ENCODE data around the gene ST3GAL3.

DNA sequence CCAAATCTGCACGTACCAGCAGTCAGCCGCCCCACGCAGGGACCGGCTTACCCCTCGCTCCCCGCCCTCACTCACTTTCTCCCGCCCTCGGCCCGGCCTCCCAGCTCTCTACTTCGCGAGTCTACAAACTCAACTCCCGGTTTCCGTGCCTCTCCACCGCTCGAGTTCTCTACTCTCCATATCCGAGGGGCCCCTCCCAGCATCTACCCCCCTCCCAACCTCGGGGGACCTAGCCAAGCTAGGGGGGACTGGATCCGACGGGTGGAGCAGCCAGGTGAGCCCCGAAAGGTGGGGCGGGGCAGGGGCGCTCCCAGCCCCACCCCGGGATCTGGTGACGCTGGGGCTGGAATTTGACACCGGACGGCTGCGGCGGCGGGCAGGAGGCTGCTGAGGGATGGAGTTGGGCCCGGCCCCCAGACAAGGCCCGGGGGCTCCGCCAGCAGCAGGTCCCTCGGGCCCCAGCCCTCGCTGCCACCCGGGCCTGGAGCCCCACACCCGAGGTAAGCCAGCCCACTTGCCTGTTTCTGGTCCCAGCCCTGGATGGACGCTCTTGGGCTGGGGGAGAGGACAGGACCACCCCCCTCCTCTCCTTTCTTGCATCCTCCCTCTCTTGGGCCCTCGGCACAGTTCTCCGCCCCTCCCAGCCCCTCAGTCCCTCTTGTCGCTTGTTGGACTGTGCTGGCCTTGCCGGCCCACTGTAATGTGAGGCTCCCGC, 226.2 kb downstream of the ST3GAL3 start, which contains the start of gene ARTN:
- TF ChIP-seq, protein P1, sequence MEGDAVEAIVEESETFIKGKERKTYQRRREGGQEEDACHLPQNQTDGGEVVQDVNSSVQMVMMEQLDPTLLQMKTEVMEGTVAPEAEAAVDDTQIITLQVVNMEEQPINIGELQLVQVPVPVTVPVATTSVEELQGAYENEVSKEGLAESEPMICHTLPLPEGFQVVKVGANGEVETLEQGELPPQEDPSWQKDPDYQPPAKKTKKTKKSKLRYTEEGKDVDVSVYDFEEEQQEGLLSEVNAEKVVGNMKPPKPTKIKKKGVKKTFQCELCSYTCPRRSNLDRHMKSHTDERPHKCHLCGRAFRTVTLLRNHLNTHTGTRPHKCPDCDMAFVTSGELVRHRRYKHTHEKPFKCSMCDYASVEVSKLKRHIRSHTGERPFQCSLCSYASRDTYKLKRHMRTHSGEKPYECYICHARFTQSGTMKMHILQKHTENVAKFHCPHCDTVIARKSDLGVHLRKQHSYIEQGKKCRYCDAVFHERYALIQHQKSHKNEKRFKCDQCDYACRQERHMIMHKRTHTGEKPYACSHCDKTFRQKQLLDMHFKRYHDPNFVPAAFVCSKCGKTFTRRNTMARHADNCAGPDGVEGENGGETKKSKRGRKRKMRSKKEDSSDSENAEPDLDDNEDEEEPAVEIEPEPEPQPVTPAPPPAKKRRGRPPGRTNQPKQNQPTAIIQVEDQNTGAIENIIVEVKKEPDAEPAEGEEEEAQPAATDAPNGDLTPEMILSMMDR (IDR thresholded peaks at IDR 0.05; ENCODE audit: extremely low read depth in 1 of 2, insufficient read depth in 1 of 2, low read depth in 1 of 2, low read length in 2 of 2) = no peak
- TF ChIP-seq POLR2A (IDR thresholded peaks at IDR 0.05; ENCODE audit: low read depth, low read length) (no peak), EZH2 (IDR thresholded peaks at IDR 0.05; ENCODE audit: borderline replicate concordance, low read depth, low read length, severe bottlenecking) (peak; percentile 46), JUN (IDR thresholded peaks at IDR 0.05; ENCODE audit: borderline replicate concordance, insufficient read depth, insufficient read length, low read depth) (no peak), POLR2AphosphoS5 (IDR thresholded peaks at IDR 0.05; ENCODE audit: insufficient read depth, low read depth, low read length) (no peak), FOS (IDR thresholded peaks at IDR 0.05; ENCODE audit: borderline replicate concordance, insufficient read depth, low read length) (no peak)
